Stimulated activated naive CD8-positive, alpha-beta T cell treated with anti-CD3 and anti-CD28 coated beads, Interleukin-15, Interleukin-2, amounts not matched to agents 100 ng/mL and 50 ng/mL, for 24 hours (primary cell): ENCODE measurements around the gene GALP.
"Not testable (repeated sequence)": the region's sequence is repeated elsewhere in the genome, so short reads cannot be mapped to it uniquely, and the experiment has no call there.

Experiments used
- H3K27ac Mint-ChIP-seq: one replicate; pipeline ENCODE4 v1.8.0; 2021; ENCODE audit warnings: mild to moderate bottlenecking, mixed read lengths
- H3K27me3 Mint-ChIP-seq: one replicate; pipeline ENCODE4 v1.8.0; 2021; ENCODE audit warnings: mixed read lengths
- H3K36me3 Mint-ChIP-seq: one replicate; pipeline ENCODE4 v1.8.0; 2021; ENCODE audit warnings: low read depth, mixed read lengths
- H3K4me1 Mint-ChIP-seq: one replicate; pipeline ENCODE4 v1.8.0; 2021; ENCODE audit warnings: low read depth, mixed read lengths
- H3K4me3 Mint-ChIP-seq: one replicate; pipeline ENCODE4 v1.8.0; 2021; ENCODE audit warnings: mild to moderate bottlenecking, mixed read lengths
- H3K9me3 Mint-ChIP-seq: one replicate; pipeline ENCODE4 v1.8.0; 2021; ENCODE audit warnings: mixed read lengths

The GALP gene

DNA sequence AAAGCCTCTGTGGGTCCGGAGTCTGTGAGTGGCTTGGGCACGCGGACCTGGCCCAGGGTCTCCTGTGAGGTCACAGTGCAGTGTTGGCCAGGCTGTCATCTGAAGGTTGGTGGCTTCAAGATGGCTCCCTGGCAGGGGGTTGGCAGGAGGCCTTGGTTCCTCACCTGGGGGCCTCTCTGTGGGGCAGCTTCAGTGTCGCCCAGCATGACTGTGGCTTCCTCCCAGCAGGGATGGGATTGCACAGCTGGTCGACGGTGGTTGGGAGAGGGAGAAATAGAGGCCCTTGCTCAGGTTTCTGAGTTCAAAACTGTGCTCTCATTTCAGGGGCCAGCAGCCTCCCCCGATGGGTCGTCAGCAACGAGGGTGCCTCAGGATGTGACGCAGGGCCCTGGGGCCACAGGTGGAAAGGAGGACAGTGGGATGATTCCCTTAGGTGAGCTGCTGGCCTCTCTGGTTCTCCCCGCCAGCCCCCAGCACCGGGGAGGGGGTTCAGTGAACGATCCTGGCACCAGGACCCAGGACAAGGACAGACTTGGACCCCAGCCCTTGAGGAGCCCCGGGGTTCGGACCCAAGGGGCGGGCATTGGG, 17.5 kb upstream of the GALP start:
- Mint-ChIP-seq H3K4me3 (no peak overlapping the region), H3K4me1 (peaks cover 16% of the 10 kb centered on the region), H3K27ac (no peak overlapping the region), H3K36me3 (peaks cover 22% of the 10 kb centered on the region), H3K27me3 (no peaks in the 10 kb centered on the region), H3K9me3 (no peaks in the 10 kb centered on the region)

- Mint-ChIP-seq H3K9me3 (no peaks in the 10 kb centered on the region), H3K4me1 (peaks cover 12% of the 10 kb centered on the region), H3K4me3 (no peak overlapping the region), H3K27ac (peak overlapping the region; percentile 31), H3K36me3 (peaks cover 19% of the 10 kb centered on the region), H3K27me3 (no peaks in the 10 kb centered on the region)
These were observed 16.7 kb upstream of the GALP start for GRCh38 chr19:56159009-56159559.

GRCh38 chr19:56159622-56160271, 16.1 kb upstream of the GALP start:
- Mint-ChIP-seq H3K4me3 (no peak overlapping the region), H3K9me3 (no peaks in the 10 kb centered on the region), H3K27me3 (no peaks in the 10 kb centered on the region), H3K4me1 (peaks cover 14% of the 10 kb centered on the region), H3K36me3 (peaks cover 19% of the 10 kb centered on the region), H3K27ac (no peak overlapping the region)

DNA sequence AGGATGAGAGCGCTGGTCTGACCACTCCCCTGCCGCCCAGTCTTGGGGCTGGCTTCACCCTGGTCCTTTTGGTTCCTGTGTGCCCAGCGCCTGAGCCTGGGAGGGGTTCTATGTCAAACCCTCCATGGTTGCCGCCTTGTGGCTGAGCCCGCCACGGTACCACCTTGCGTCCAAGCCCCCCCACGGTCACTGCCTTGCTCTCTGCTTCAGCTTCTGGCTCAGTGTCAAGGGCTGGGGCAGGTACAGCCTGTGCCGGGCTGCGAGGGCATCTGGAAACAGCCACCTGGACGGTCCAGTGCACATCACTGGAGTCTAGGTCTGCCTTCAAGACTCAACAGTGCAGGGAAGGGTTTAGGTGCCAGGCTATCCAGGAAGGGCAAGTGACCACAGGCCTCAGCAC, 14.3 kb upstream of the GALP start:
- Mint-ChIP-seq H3K4me3 (no peak overlapping the region), H3K4me1 (peaks cover 14% of the 10 kb centered on the region), H3K27ac (no peak overlapping the region), H3K36me3 (peaks cover 16% of the 10 kb centered on the region), H3K27me3 (no peaks in the 10 kb centered on the region), H3K9me3 (no peaks in the 10 kb centered on the region)

GRCh38 chr19:56162258-56162657, 13.6 kb upstream of the GALP start:
- Mint-ChIP-seq H3K4me3 (no peak overlapping the region), H3K36me3 (peaks cover 13% of the 10 kb centered on the region), H3K4me1 (peaks cover 14% of the 10 kb centered on the region), H3K9me3 (no peaks in the 10 kb centered on the region), H3K27ac (no peak overlapping the region), H3K27me3 (no peaks in the 10 kb centered on the region)

GRCh38 chr19:56163097-56163496, 12.7 kb upstream of the GALP start:
- Mint-ChIP-seq H3K4me1 (peaks cover 14% of the 10 kb centered on the region), H3K36me3 (peaks cover 9% of the 10 kb centered on the region), H3K27me3 (no peaks in the 10 kb centered on the region), H3K4me3 (no peak overlapping the region), H3K27ac (peak overlapping the region; percentile 36), H3K9me3 (no peaks in the 10 kb centered on the region)

DNA sequence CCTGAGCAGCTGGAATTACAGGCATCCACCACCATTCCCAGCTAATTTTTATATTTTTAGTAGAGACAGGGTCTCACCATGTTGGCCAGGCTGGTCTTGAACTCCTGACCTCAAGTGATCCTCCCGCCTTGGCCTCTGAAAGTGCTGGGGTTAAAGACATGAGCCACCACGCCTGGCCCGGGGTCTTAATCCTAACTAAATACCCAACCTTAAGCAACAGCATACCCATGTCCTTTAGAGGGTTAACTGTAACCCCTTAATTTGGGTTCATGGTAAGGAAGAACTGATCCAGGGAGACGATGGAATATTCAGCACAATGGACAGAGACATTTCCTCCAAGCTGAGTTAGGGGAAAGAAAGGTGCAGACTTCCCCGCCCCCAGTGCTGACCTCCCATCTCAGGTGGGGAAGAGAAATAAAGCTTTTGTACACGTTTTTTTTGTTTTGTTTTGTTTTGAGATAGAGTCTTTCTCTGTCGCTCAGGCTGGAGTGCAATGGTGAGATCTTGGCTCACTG, 8.7 kb upstream of the GALP start:
- no peak overlapping the region for H3K4me3 Mint-ChIP-seq
- H3K27ac Mint-ChIP-seq: no peak overlapping the region
- H3K27me3 Mint-ChIP-seq: no peaks in the 10 kb centered on the region
- H3K36me3 Mint-ChIP-seq: no peaks in the 10 kb centered on the region
- H3K9me3 Mint-ChIP-seq: no peaks in the 10 kb centered on the region
- peaks cover 14% of the 10 kb centered on the region for H3K4me1 Mint-ChIP-seq

GRCh38 chr19:56170261-56170660, 5.5 kb upstream of the GALP start:
- Mint-ChIP-seq H3K4me1 (peaks cover 3% of the 10 kb centered on the region), H3K27me3 (no peaks in the 10 kb centered on the region), H3K4me3 (no peak overlapping the region), H3K9me3 (no peaks in the 10 kb centered on the region), H3K27ac (no peak overlapping the region), H3K36me3 (no peaks in the 10 kb centered on the region)

DNA sequence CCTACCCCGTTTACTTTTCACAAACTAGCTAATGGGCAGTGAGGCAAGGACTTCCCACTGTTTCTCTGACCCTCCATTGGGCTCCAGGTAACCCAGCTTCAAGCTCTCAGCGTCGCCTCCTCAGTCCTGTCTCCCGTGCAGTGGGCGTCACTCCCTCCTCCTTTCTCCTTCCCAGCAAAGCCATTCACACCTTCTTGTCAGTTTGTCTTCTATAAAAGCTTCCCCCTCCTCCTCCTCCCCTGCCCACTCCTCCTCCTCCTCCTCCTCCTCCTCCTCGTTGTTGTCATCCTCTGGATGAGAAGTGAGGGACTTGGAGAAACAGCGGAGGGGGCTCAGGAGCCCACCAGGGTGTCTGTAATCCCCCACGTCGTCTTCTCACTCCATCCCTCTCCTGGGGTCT, 1.7 kb upstream of the GALP start:
- Mint-ChIP-seq H3K9me3 (no peaks in the 10 kb centered on the region), H3K27me3 (no peaks in the 10 kb centered on the region), H3K27ac (no peak overlapping the region), H3K36me3 (no peaks in the 10 kb centered on the region), H3K4me3 (no peak overlapping the region), H3K4me1 (peaks cover 3% of the 10 kb centered on the region)

GRCh38 chr19:56174550-56174949, 1.3 kb upstream of the GALP start:
- Mint-ChIP-seq H3K27me3 (no peaks in the 10 kb centered on the region), H3K27ac (no peak overlapping the region), H3K4me1 (peaks cover 3% of the 10 kb centered on the region), H3K36me3 (no peaks in the 10 kb centered on the region), H3K9me3 (no peaks in the 10 kb centered on the region), H3K4me3 (no peak overlapping the region)

DNA sequence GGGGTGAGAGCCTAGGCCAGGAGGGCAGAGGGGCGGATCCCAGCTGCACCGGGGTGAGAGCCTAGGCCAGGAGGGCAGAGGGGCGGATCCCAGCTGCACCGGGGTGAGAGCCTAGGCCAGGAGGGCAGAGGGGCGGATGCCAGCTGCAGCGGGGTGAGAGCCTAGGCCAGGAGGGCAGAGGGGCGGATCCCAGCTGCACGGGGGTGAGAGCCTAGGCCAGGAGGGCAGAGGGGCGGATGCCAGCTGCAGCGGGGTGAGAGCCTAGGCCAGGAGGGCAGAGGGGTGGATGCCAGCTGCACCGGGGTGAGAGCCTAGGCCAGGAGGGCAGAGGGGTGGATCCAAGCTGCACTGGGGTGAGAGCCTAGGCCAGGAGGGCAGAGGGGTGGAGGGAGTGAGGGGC, 502 bp downstream of the GALP start:
- not testable (repeated sequence) for H3K4me3 Mint-ChIP-seq, H3K27me3 Mint-ChIP-seq, H3K9me3 Mint-ChIP-seq, H3K36me3 Mint-ChIP-seq, H3K4me1 Mint-ChIP-seq, H3K27ac Mint-ChIP-seq

DNA sequence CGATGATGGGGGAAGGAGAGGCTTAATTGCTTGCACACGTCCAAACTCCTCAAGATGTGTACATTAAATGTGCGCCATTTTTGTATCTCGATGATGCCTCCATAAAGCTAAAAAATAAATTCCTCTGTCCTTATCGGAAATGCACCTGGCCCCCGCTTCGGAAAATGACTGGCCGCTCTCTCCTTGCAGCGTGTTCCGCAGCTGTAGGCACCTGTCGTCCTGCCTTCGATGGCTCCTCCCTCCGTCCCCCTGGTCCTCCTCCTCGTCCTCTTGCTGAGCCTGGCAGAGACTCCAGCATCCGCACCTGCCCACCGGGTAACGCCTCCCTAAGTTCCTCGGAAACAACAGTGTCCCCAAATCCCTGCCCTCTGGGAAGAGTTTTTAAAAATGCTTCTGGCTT, 1.1 kb downstream of the GALP start:
- no peaks in the 10 kb centered on the region for H3K9me3 Mint-ChIP-seq
- H3K4me1 Mint-ChIP-seq: peaks cover under 1% of the 10 kb centered on the region
- H3K27me3 Mint-ChIP-seq: no peaks in the 10 kb centered on the region
- H3K36me3 Mint-ChIP-seq: no peaks in the 10 kb centered on the region
- no peak overlapping the region for H3K4me3 Mint-ChIP-seq
- no peak overlapping the region for H3K27ac Mint-ChIP-seq

GRCh38 chr19:56177564-56178243, 1.9 kb downstream of the GALP start:
- H3K27ac Mint-ChIP-seq: no peak overlapping the region
- H3K4me3 Mint-ChIP-seq: no peak overlapping the region
- H3K4me1 Mint-ChIP-seq: no peaks in the 10 kb centered on the region
- no peaks in the 10 kb centered on the region for H3K27me3 Mint-ChIP-seq
- H3K36me3 Mint-ChIP-seq: no peaks in the 10 kb centered on the region
- H3K9me3 Mint-ChIP-seq: no peaks in the 10 kb centered on the region

GRCh38 chr19:56189785-56190184, 14.0 kb downstream of the GALP start:
- Mint-ChIP-seq H3K27me3 (no peaks in the 10 kb centered on the region), H3K27ac (no peak overlapping the region), H3K4me3 (no peak overlapping the region), H3K36me3 (no peaks in the 10 kb centered on the region), H3K9me3 (no peaks in the 10 kb centered on the region), H3K4me1 (no peaks in the 10 kb centered on the region)

DNA sequence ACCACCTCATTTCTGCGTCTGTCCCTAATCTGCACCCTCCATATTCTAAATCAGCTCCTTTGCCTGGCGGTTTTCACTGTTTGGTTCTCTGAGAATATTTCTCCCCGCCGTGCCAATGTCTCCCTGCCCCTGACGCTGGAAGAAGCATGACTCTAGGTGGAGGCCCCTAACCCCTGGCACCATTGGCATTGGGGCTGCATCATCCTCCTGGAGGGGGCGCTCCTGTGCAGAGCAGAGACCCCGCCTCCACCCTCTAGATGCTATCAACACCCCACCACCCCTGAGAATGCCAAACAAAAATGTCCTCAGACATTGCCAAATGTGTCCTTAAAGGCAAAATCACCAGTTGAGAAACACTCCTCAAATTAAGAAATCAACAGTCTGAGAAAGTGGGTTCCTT, 15.3 kb downstream of the GALP start:
- H3K27ac Mint-ChIP-seq: no peak overlapping the region
- no peaks in the 10 kb centered on the region for H3K4me1 Mint-ChIP-seq
- no peaks in the 10 kb centered on the region for H3K27me3 Mint-ChIP-seq
- no peaks in the 10 kb centered on the region for H3K9me3 Mint-ChIP-seq
- no peaks in the 10 kb centered on the region for H3K36me3 Mint-ChIP-seq
- no peak overlapping the region for H3K4me3 Mint-ChIP-seq
